ENCODE results near the gene TRPM6. TPM values are rescaled to one million over a fixed set of nuclear protein-coding genes. Genes with fewer than 3 reads are reported as not detected.
"Not testable (repeated sequence)": the region's sequence is repeated elsewhere in the genome, so short reads cannot be mapped to it uniquely, and the experiment has no call there.

Gene TRPM6
- total RNA-seq, 1 donor from 2014 or later = 0.18 TPM

DNA sequence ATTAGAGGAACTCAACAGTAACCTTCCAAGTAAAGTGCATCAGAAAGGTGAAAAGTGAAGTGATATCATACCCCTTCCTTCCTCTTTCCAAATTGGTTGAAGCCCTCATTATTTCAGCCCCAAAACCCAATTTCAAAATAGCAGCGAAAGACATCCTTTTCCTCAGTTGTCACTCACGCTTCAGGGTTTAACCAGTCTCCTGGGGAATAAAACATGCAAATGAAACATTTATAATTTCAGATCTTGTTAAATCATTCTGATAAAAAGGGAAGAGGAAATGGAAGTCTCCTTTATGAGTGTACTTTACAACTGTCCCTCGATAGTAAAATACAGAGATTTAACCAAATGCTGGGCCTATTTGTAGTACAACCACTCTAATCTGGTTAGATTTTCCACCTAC, 22.5 kb downstream of the TRPM6 start:
- DNase-seq (ENCODE audit: low spot score in 2 of 2, unreplicated experiment in 2 of 2) = no peak
- Mint-ChIP-seq H3K27me3 (ENCODE audit: low read depth) (no peaks in the 10 kb centered on the region), H3K27ac (no peak overlapping the region), H3K4me1 (peaks cover 2% of the 10 kb centered on the region), H3K36me3 (no peaks in the 10 kb centered on the region), H3K4me3 (no peak overlapping the region), H3K9me3 (no peaks in the 10 kb centered on the region)
- TF ChIP-seq, protein P1, sequence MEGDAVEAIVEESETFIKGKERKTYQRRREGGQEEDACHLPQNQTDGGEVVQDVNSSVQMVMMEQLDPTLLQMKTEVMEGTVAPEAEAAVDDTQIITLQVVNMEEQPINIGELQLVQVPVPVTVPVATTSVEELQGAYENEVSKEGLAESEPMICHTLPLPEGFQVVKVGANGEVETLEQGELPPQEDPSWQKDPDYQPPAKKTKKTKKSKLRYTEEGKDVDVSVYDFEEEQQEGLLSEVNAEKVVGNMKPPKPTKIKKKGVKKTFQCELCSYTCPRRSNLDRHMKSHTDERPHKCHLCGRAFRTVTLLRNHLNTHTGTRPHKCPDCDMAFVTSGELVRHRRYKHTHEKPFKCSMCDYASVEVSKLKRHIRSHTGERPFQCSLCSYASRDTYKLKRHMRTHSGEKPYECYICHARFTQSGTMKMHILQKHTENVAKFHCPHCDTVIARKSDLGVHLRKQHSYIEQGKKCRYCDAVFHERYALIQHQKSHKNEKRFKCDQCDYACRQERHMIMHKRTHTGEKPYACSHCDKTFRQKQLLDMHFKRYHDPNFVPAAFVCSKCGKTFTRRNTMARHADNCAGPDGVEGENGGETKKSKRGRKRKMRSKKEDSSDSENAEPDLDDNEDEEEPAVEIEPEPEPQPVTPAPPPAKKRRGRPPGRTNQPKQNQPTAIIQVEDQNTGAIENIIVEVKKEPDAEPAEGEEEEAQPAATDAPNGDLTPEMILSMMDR (IDR thresholded peaks at IDR 0.05; ENCODE audit: unreplicated experiment) = no peak

DNA sequence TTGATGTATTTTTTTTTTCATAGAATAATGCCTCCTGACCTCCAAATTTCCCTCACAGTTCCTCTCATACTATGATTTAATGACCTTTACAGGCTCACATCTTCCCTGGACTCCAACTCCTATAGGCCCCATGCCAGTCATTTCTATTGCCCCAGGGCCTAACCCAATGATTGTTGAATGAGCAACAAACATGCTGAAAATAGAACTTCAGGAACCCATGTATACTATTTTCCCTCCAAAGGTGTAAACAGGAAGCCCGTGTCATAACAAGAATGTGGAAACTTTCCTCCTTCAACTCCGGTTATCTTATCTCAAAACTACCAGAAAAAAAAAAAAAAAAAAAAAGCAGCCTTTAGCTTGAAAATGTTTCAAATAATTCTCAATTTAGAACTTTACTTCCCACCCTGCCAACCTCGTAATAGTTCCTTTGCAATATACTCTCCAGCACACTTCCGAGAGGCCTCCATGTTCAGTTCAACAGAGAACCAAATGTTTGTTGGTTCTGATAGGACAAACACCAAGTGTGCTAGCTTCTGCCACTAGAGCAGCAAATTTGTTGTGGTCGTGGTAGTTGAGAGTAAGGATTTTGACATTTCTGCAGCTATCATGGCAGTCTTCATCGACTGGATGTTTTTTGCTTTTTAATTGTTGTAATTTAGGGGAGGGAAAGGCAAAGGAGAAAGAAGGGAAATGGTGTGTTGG, 25.8 kb downstream of the TRPM6 start:
- no peak for DNase-seq (ENCODE audit: low spot score in 2 of 2, unreplicated experiment in 2 of 2)
- Mint-ChIP-seq H3K4me3 (no peak overlapping the region), H3K9me3 (no peaks in the 10 kb centered on the region), H3K36me3 (no peaks in the 10 kb centered on the region), H3K4me1 (peaks cover 2% of the 10 kb centered on the region), H3K27me3 (ENCODE audit: low read depth) (no peaks in the 10 kb centered on the region), H3K27ac (no peak overlapping the region)
- TF ChIP-seq, protein P1 (IDR thresholded peaks at IDR 0.05; ENCODE audit: unreplicated experiment) = no peak

DNA sequence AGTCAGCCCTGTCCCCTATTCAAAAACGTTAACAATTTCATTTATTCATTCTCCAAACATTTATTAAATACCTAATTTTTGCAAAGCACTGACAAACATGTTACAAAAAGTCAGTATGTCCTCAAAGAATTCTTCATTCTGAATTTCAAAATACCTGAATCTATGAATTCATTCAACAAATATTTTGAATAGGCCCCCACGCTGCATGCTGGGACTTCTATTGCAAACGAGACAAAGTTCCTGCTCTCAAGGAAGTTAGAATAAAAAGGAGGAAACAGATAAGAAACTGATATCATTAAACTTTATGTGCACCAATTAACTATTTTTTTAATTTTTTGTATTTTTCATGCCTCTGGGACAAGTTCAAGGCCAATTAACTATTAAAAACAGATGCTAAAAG, 26.6 kb downstream of the TRPM6 start:
- H3K27ac Mint-ChIP-seq = no peak overlapping the region
- H3K27me3 Mint-ChIP-seq (ENCODE audit: low read depth) = no peaks in the 10 kb centered on the region
- no peak overlapping the region for H3K4me3 Mint-ChIP-seq
- H3K9me3 Mint-ChIP-seq = no peaks in the 10 kb centered on the region
- H3K4me1 Mint-ChIP-seq = peaks cover 2% of the 10 kb centered on the region
- TF ChIP-seq, protein P1 (IDR thresholded peaks at IDR 0.05; ENCODE audit: unreplicated experiment) = no peak
- no peaks in the 10 kb centered on the region for H3K36me3 Mint-ChIP-seq
- no peak for DNase-seq (ENCODE audit: low spot score in 2 of 2, unreplicated experiment in 2 of 2)

DNA sequence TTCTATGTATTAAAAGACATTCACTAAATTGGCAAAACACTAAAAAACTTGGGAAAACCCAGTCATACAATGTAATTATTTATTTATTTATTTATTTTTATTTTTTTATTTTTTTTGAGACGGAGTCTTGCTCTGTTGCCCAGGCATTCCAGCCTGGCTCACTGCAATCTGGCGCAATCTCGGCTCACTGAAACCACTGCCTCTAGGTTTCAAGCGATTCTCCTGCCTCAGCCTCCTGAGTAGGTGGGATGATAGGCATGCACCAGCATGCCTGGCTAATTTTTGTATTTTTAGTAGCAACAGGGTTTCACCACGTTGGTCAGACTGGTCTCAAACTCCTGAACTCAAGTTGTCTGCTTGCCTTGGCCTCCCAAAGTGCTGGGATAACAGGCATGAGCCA, 27.5 kb downstream of the TRPM6 start:
- H3K9me3 Mint-ChIP-seq; H3K27ac Mint-ChIP-seq; DNase-seq (ENCODE audit: low spot score in 2 of 2, unreplicated experiment in 2 of 2); H3K36me3 Mint-ChIP-seq; H3K27me3 Mint-ChIP-seq (ENCODE audit: low read depth); H3K4me1 Mint-ChIP-seq; H3K4me3 Mint-ChIP-seq: not testable (repeated sequence)

DNA sequence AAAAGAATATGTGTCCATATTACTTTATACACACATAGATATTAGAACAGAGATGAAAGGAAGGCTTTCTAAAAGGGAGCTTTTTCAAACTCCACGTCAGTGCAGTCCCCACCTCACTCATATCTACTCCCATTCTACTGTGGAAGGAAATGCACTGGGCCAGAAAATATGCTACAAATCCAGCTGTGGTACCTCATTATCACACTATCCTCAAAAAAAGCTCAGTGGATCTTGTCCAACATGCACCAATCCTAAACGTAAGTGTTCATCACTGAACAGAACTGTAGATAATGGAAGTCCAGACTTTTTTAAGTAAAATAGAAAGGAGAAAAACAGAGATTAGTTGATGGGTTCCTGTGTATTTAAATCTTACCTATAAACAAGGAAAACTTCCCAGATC, 27.9 kb downstream of the TRPM6 start:
- Mint-ChIP-seq H3K9me3 (no peaks in the 10 kb centered on the region), H3K27ac (no peak overlapping the region), H3K4me3 (no peak overlapping the region), H3K4me1 (peaks cover 2% of the 10 kb centered on the region), H3K27me3 (ENCODE audit: low read depth) (no peaks in the 10 kb centered on the region), H3K36me3 (no peaks in the 10 kb centered on the region)
- DNase-seq (ENCODE audit: low spot score in 2 of 2, unreplicated experiment in 2 of 2) = no peak
- TF ChIP-seq, protein P1 (IDR thresholded peaks at IDR 0.05; ENCODE audit: unreplicated experiment) = no peak

DNA sequence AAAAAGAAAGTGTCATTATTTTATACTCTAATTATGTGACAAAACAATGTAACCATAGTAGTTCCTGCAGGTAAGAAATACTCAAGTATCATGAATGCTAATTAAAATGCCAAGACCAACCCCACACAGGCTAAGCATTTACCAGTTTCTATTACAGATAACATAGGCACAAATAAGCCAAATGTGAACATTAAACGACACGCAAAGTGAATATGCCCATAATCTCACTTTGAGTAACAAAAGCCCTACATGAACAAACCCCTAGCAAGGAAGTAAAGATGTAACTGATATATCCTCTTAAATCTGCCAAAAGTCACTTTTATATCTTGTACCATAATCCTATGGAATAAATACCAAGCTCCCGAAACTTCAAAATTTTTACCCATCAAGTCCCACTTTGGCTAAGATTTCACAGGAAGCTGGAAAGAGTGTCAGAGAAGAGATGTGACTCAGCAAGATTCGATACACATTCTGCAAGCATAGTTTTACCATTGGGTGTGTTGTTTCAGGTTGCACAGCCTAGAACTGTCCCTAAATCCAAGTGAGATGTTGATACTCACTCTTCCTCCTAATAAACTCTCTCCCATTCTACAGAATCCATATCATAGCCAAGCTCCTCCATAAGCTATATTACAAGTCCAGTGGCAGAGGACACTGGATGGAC, 28.8 kb downstream of the TRPM6 start:
- Mint-ChIP-seq H3K9me3 (no peaks in the 10 kb centered on the region), H3K27ac (no peak overlapping the region), H3K36me3 (no peaks in the 10 kb centered on the region), H3K27me3 (ENCODE audit: low read depth) (no peaks in the 10 kb centered on the region), H3K4me1 (peaks cover 2% of the 10 kb centered on the region), H3K4me3 (no peak overlapping the region)
- TF ChIP-seq, protein P1 (IDR thresholded peaks at IDR 0.05; ENCODE audit: unreplicated experiment) = no peak
- DNase-seq (ENCODE audit: low spot score in 2 of 2, unreplicated experiment in 2 of 2) = no peak
